Testis (tissue), 2 donors: ENCODE results near the gene MYBPC1.

Source experiments
- CTCF ChIP-seq, 3 experiments: fragments of 450-650 bp in 2 of 3; fragments of 200-600 bp in 1 of 3; sonication (generic) in 1 of 3; IDR thresholded peaks; one replicate each; pipeline ENCODE4 v1.5.1; 2016 to 2019; ENCODE audit warnings: antibody characterized with exemption in 3 of 3, mild to moderate bottlenecking in 2 of 3, moderate library complexity in 1 of 3
- POLR2A ChIP-seq: fragments of 450-650 bp; IDR thresholded peaks from one replicate; pipeline ENCODE4 v1.6.1; 2017; ENCODE audit warnings: antibody characterized with exemption, mild to moderate bottlenecking, moderate library complexity

- TF ChIP-seq CTCF (IDR thresholded peaks at IDR 0.05) (no peak), POLR2A (no peak)
Observed at GRCh38 chr12:101552277-101552676, 42.5 kb upstream of the MYBPC1 start.
